HepG2 (cell line): ENCODE measurements around the gene OR9A4. TPM values are rescaled to one million over a fixed set of nuclear protein-coding genes. Genes with fewer than 3 reads are reported as not detected.

Experiments used
- ATAC-seq: fragments of 200-7000 bp; cut with Tn5 transposase; 3 replicates; pipeline ENCODE4 v1.9.1; 2020; ENCODE audit warnings: mild to moderate bottlenecking, moderate library complexity
- BruUV-seq: library from RNA; stranded (reverse); fragments of 400-500 nt; replicated peaks from 2 replicates; lab custom pipeline; 2021; lab: Mats Ljungman, UMichigan
- CTCF ChIA-PET: fragments of 300-600 bp; formaldehyde crosslinking; extraction: SDS; loops from one replicate; lab custom pipeline; 2021; ENCODE audit warnings: low total read pairs, inconsistent platforms, low intra/inter-chr PET ratio; lab: Yijun Ruan, JAX
- POLR2A ChIA-PET: fragments of 350-600 bp; sonication (Branson Sonifier 250); formaldehyde crosslinking; loops from one replicate; lab custom pipeline; 2020; ENCODE audit warnings: antibody characterized with exemption, inconsistent platforms; lab: Yijun Ruan, JAX
- DNase-seq: peaks from one replicate; pipeline ENCODE4 v3.0.0-alpha.2; 2015; ENCODE audit warnings: low spot score
- FAIRE-seq: peaks from 3 replicates; lab custom pipeline; 2011; peaks lifted over from hg19 to GRCh38; lab: Jason Lieb, UNC
- H2AFZ ChIP-seq: one replicate; pipeline ENCODE4 v1.6.1; 2011; ENCODE audit warnings: low read length, inconsistent platforms
- H3K27ac ChIP-seq: fragments of 300-600 bp; 3 replicates; pipeline ENCODE4 v1.8.0; 2011; ENCODE audit warnings: mixed run types, mild to moderate bottlenecking, mixed read lengths, low read length, inconsistent platforms; ENCODE audit not compliant: insufficient read depth; ENCODE audit errors: extremely low read length
- H3K27me3 ChIP-seq, 2 experiments: fragments of 200-600 bp in 1 of 2; 2 replicates in 1 of 2; 3 replicates in 1 of 2; pipeline versions ENCODE4 v1.6.0 to v1.8.0; 2011; ENCODE audit warnings: low read length in 2 of 2, mild to moderate bottlenecking in 2 of 2, moderate library complexity in 2 of 2, inconsistent platforms in 1 of 2; ENCODE audit not compliant: insufficient read depth in 2 of 2, control insufficient read depth in 1 of 2
- H3K36me3 ChIP-seq, 2 experiments: fragments of 200-600 bp in 1 of 2; replicated peaks in 1 of 2; 2 replicates in 1 of 2; 3 replicates in 1 of 2; pipeline versions ENCODE4 v1.5.1 to v1.8.0; 2011; ENCODE audit warnings: low read length in 2 of 2, inconsistent platforms in 1 of 2; ENCODE audit not compliant: insufficient read depth in 2 of 2, control insufficient read depth in 1 of 2
- H3K4me1 ChIP-seq: 2 replicates; pipeline ENCODE4 v1.5.1; 2012; ENCODE audit warnings: low read length, inconsistent platforms; ENCODE audit not compliant: insufficient read depth
- H3K4me2 ChIP-seq: 2 replicates; pipeline ENCODE4 v1.6.0; 2011; ENCODE audit warnings: low read depth, low read length, inconsistent platforms
- H3K4me3 ChIP-seq, 3 experiments: fragments of 200-600 bp in 1 of 3; sonication (generic), shearing (Covaris generic) in 1 of 3; replicated peaks in 1 of 3; 2 replicates each; pipeline ENCODE4 v1.5.1; 2011 to 2016; ENCODE audit warnings: low read length in 3 of 3, inconsistent platforms in 2 of 3, low read depth in 2 of 3, mild to moderate bottlenecking in 2 of 3, control low read depth in 1 of 3, mixed read lengths in 1 of 3; ENCODE audit not compliant: insufficient read depth in 1 of 3
- H3K79me2 ChIP-seq: one replicate; pipeline ENCODE4 v1.6.1; 2011; ENCODE audit warnings: low read length, inconsistent platforms; ENCODE audit not compliant: insufficient read depth
- H3K9ac ChIP-seq: 2 replicates; pipeline ENCODE4 v1.6.0; 2011; ENCODE audit warnings: mild to moderate bottlenecking, low read depth, low read length, inconsistent platforms; ENCODE audit not compliant: insufficient read depth
- H3K9me3 ChIP-seq: 2 replicates; pipeline ENCODE4 v1.5.1; 2012; ENCODE audit warnings: mild to moderate bottlenecking, low read length
- H4K20me1 ChIP-seq: 2 replicates; pipeline ENCODE4 v1.6.0; 2011; ENCODE audit warnings: inconsistent platforms, mild to moderate bottlenecking, low read length, moderate library complexity; ENCODE audit not compliant: insufficient read depth
- ARID4A ChIP-seq: sonication (generic); formaldehyde crosslinking; IDR thresholded peaks from 2 replicates; pipeline ENCODE4 v1.5.0; 2020; ENCODE audit warnings: mild to moderate bottlenecking, missing genetic modification reagents, borderline replicate concordance
- ATF3 ChIP-seq: sonication (generic); formaldehyde crosslinking; IDR thresholded peaks from 2 replicates; pipeline ENCODE4 v1.4.0; 2020; ENCODE audit warnings: missing genetic modification reagents
- BCL3 ChIP-seq: sonication (generic); formaldehyde crosslinking; IDR thresholded peaks from 2 replicates; pipeline ENCODE4 v1.5.1; 2020; ENCODE audit warnings: mild to moderate bottlenecking, missing genetic modification reagents, moderate library complexity
- EZH2 ChIP-seq: conservative IDR thresholded peaks from 2 replicates; pipeline ENCODE4 v1.6.1; 2012; ENCODE audit warnings: mild to moderate bottlenecking, low read depth, low read length, moderate library complexity
- FLYWCH1 ChIP-seq: sonication (generic); formaldehyde crosslinking; IDR thresholded peaks from 2 replicates; pipeline ENCODE4 v1.8.1; 2023; ENCODE audit warnings: mild to moderate bottlenecking, missing genetic modification reagents
- ISX ChIP-seq: sonication (generic); formaldehyde crosslinking; conservative IDR thresholded peaks from 2 replicates; pipeline ENCODE4 v1.5.0; 2020; ENCODE audit warnings: missing genetic modification reagents
- MTERF4 ChIP-seq: sonication (generic); formaldehyde crosslinking; IDR thresholded peaks from 2 replicates; pipeline ENCODE4 v1.8.0; 2023; ENCODE audit warnings: mild to moderate bottlenecking, missing genetic modification reagents
- PCBP2 ChIP-seq: fragments of 200-400 bp; formaldehyde crosslinking; optimal IDR thresholded peaks from 2 replicates; pipeline ENCODE3; 2018; ENCODE audit warnings: low read length, low read depth; ENCODE audit not compliant: poor library complexity, severe bottlenecking
- SMC3 ChIP-seq: IDR thresholded peaks from 2 replicates; pipeline ENCODE4 v1.6.1; 2011; ENCODE audit warnings: low read length, improper control_type of control experiment
- SNAPC5 ChIP-seq: sonication (generic); formaldehyde crosslinking; IDR thresholded peaks from 2 replicates; pipeline ENCODE4 v1.8.1; 2023; ENCODE audit warnings: mild to moderate bottlenecking, missing genetic modification reagents, borderline replicate concordance
- ZNF30 ChIP-seq: sonication (generic); formaldehyde crosslinking; IDR thresholded peaks from 2 replicates; pipeline ENCODE4 v1.5.0; 2020; ENCODE audit warnings: mild to moderate bottlenecking, missing genetic modification reagents
- ZNF746 ChIP-seq: sonication (generic); formaldehyde crosslinking; IDR thresholded peaks from 2 replicates; pipeline ENCODE4 v1.8.0; 2022; ENCODE audit warnings: mild to moderate bottlenecking, missing genetic modification reagents
- ZNF781 ChIP-seq: sonication (generic); formaldehyde crosslinking; IDR thresholded peaks from 2 replicates; pipeline ENCODE4 v1.5.1; 2020; ENCODE audit warnings: borderline replicate concordance, mild to moderate bottlenecking, missing genetic modification reagents; ENCODE audit errors: not compliant biosample characterization
- WGBS: methylation state at CpG from one replicate; pipeline ENCODE4 v1.1.6; 2017; ENCODE audit warnings: low lambda C conversion rate; 5-methylcytosine and 5-hydroxymethylcytosine counted together
- in situ Hi-C: cut with HindIII; loops from 2 replicates; pipeline ENCODE4 v1.10.0; 2017; ENCODE audit warnings: low pct_unique_long_range_greater_than_20kb; ENCODE audit not compliant: extremely low pct_ligation_motif_present
- intact Hi-C: fragments of 100-400 bp; cut with micrococcal nuclease; formaldehyde crosslinking; loops from one replicate; pipeline ENCODE4 v1.10.0; 2022; ENCODE audit not compliant: unreplicated experiment
- polyA plus RNA-seq, 8 experiments: library from polyadenylated mRNA; depleted of rRNA in 3 of 8; stranded (reverse) in 7 of 8; unstranded in 1 of 8; fragments of >200 nt; fragmentation: Illumina TruSeq in 4 of 8; extraction: Trizol in 4 of 8; gene quantifications; 2 replicates each; pipeline versions ENCODE4 v1.2.1 to v1.2.3, GENCODE V29; 2011 to 2016; ENCODE audit warnings: low read depth in 4 of 8, missing spikeins in 1 of 8, mixed read lengths in 1 of 8; ENCODE audit not compliant: insufficient read depth in 1 of 8
- total RNA-seq, 5 experiments: library from RNA; depleted of rRNA; stranded (reverse); fragments of >200 nt; fragmentation: Illumina TruSeq; extraction: Trizol; gene quantifications; 2 replicates each; pipeline ENCODE4 v1.2.3, GENCODE V29; 2016; ENCODE audit warnings: low read depth in 1 of 5

OR9A4 gene
- total and polyA plus RNA-seq, 2 of the 13 experiments (the other 11 are each of a cell fraction or from before 2014, with no cell fraction given): not detected

- ChIA-PET POLR2A (no interaction called here), CTCF (no interaction called here)
- Histone ChIP-seq H3K4me1 (no peaks in the 10 kb centered on the region), H3K27ac (no peak overlapping the region), H3K79me2 (no peaks in the 10 kb centered on the region), H3K4me2 (no peak overlapping the region), H3K9ac (no peak overlapping the region), H3K9me3 (no peaks in the 10 kb centered on the region), H3K27me3 (no peaks in the 10 kb centered on the region), H4K20me1 (no peaks in the 10 kb centered on the region), H3K4me3 (no peak overlapping the region), H2AFZ (no peak overlapping the region), H3K36me3 (no peaks in the 10 kb centered on the region)
- no peak for ATAC-seq
- DNase-seq: no peak
- no peak for FAIRE-seq
- WGBS: no CpG with 5 or more reads among the region's 1 CpG
- BruUV-seq: no TSS peak
- intact Hi-C loops (no loop called here), in situ Hi-C loops (no loop called here)
- TF ChIP-seq ZNF781: no peak
- no peak for TF ChIP-seq SNAPC5 (CRISPR knock-in tag)
- no peak for TF ChIP-seq MTERF4 (CRISPR knock-in tag)
- TF ChIP-seq ARID4A (CRISPR knock-in tag): no peak
- TF ChIP-seq SMC3: no peak
- no peak for TF ChIP-seq PCBP2
- no peak for TF ChIP-seq FLYWCH1 (CRISPR knock-in tag)
- no peak for TF ChIP-seq ZNF746 (CRISPR knock-in tag)
- no peak for TF ChIP-seq ATF3 (CRISPR knock-in tag)
- TF ChIP-seq ZNF30 (CRISPR knock-in tag): no peak
- no peak for TF ChIP-seq EZH2
- no peak for TF ChIP-seq BCL3
- no peak for TF ChIP-seq ISX (CRISPR knock-in tag)
Measured at GRCh38 chr7:141952461-141952860, 36.3 kb downstream of the OR9A4 start.
